Caco-2 (cell line): ENCODE data around the gene AIG1. TPM values are rescaled to one million over a fixed set of nuclear protein-coding genes. Genes with fewer than 3 reads are reported as not detected.

Experiments
- BruUV-seq: library from RNA; stranded (reverse); fragments of 400-500 nt; replicated peaks from 2 replicates; lab custom pipeline; 2021; lab: Mats Ljungman, UMichigan
- CTCF ChIA-PET: fragments of 300-600 bp; sonication (Branson Sonifier 250); formaldehyde crosslinking; loops from one replicate; lab custom pipeline; 2022; ENCODE audit warnings: antibody characterized with exemption; lab: Charles Lee
- POLR2A ChIA-PET: fragments of 300-600 bp; sonication (Branson Sonifier 250); formaldehyde crosslinking; loops from one replicate; lab custom pipeline; 2022; ENCODE audit warnings: antibody characterized with exemption; lab: Charles Lee
- DNase-seq, 2 experiments: peaks; one replicate each; pipeline versions ENCODE4 v3.0.0 to v3.0.0-alpha.2; 2020 to 2022
- H3K27me3 ChIP-seq: replicated peaks from 2 replicates; pipeline ENCODE4 v1.6.0; 2011; ENCODE audit warnings: low read length; ENCODE audit not compliant: control insufficient read depth, insufficient read depth
- H3K36me3 ChIP-seq: 2 replicates; pipeline ENCODE4 v1.5.1; 2011; ENCODE audit warnings: low read length; ENCODE audit not compliant: control insufficient read depth, insufficient read depth
- H3K4me1 ChIP-seq: fragments of 250-450 bp; sonication (Bioruptor Pico); 2 replicates; pipeline ENCODE4 v1.5.1; 2020; ENCODE audit warnings: mild to moderate bottlenecking
- H3K4me3 ChIP-seq: 2 replicates; pipeline ENCODE4 v1.5.1; 2011; ENCODE audit warnings: low read depth, mild to moderate bottlenecking, control low read depth, low read length
- H3K9me3 ChIP-seq: fragments of 250-450 bp; sonication (Bioruptor Pico); 2 replicates; pipeline ENCODE4 v1.5.1; 2020; ENCODE audit warnings: mild to moderate bottlenecking, moderate library complexity
- H3K27ac Mint-ChIP-seq: one replicate; pipeline ENCODE4 v1.8.0; 2022; ENCODE audit warnings: mixed read lengths; ENCODE audit not compliant: unreplicated experiment
- H3K27me3 Mint-ChIP-seq: one replicate; pipeline ENCODE4 v1.8.0; 2022; ENCODE audit warnings: mixed read lengths; ENCODE audit not compliant: insufficient read depth, unreplicated experiment
- H3K36me3 Mint-ChIP-seq: one replicate; pipeline ENCODE4 v1.8.0; 2022; ENCODE audit warnings: mild to moderate bottlenecking, mixed read lengths; ENCODE audit not compliant: insufficient read depth, unreplicated experiment
- H3K4me1 Mint-ChIP-seq: one replicate; pipeline ENCODE4 v1.8.0; 2022; ENCODE audit warnings: low read depth, mixed read lengths; ENCODE audit not compliant: unreplicated experiment
- H3K4me3 Mint-ChIP-seq: one replicate; pipeline ENCODE4 v1.8.0; 2022; ENCODE audit warnings: mild to moderate bottlenecking, moderate library complexity, mixed read lengths; ENCODE audit not compliant: unreplicated experiment
- H3K9me3 Mint-ChIP-seq: one replicate; pipeline ENCODE4 v1.8.0; 2022; ENCODE audit warnings: mixed read lengths; ENCODE audit not compliant: unreplicated experiment
- CTCF ChIP-seq, 2 experiments: fragments of 200-600 bp in 1 of 2; IDR thresholded peaks; 1 replicate in 1 of 2; 2 replicates in 1 of 2; pipeline versions ENCODE4 v1.5.1 to v1.8.0; 2011 to 2022; ENCODE audit warnings: antibody characterized with exemption in 1 of 2, control low read depth in 1 of 2, inconsistent platforms in 1 of 2, low read depth in 1 of 2, low read length in 1 of 2, mild to moderate bottlenecking in 1 of 2, moderate library complexity in 1 of 2; ENCODE audit not compliant: insufficient read depth in 1 of 2, severe bottlenecking in 1 of 2, unreplicated experiment in 1 of 2
- intact Hi-C: fragments of 100-400 bp; cut with micrococcal nuclease; formaldehyde crosslinking; loops from one replicate; pipeline ENCODE4 v1.10.0; 2022; ENCODE audit not compliant: unreplicated experiment
- total RNA-seq: library from RNA; stranded (reverse); gene quantifications from 2 replicates; pipeline ENCODE4 v1.2.3, GENCODE V29; 2022

Gene AIG1
- total RNA-seq, 1 experiment from 2014 or later = 27.6 TPM

- no TSS peak for BruUV-seq
- no peak for TF ChIP-seq CTCF (IDR thresholded peaks at IDR 0.05; ENCODE audit: insufficient read depth in 1 of 2, low read depth in 1 of 2, low read length in 1 of 2, severe bottlenecking in 1 of 2, unreplicated experiment in 1 of 2)
- no peaks in the 10 kb centered on the region for H3K4me1 Mint-ChIP-seq
Observed at GRCh38 chr6:143268439-143268838, 207.8 kb downstream of the AIG1 start.

GRCh38 chr6:143270026-143270425 is 209.3 kb downstream of the AIG1 start:
- Mint-ChIP-seq H3K4me3 (no peak overlapping the region), H3K27ac (no peak overlapping the region), H3K4me1 (no peaks in the 10 kb centered on the region), H3K27me3 (no peaks in the 10 kb centered on the region), H3K36me3 (no peaks in the 10 kb centered on the region), H3K9me3 (no peaks in the 10 kb centered on the region)
- no peak for TF ChIP-seq CTCF (IDR thresholded peaks at IDR 0.05; ENCODE audit: insufficient read depth in 1 of 2, low read depth in 1 of 2, low read length in 1 of 2, severe bottlenecking in 1 of 2, unreplicated experiment in 1 of 2)
- intact Hi-C loops = no loop called here
- ChIA-PET CTCF (no interaction called here), POLR2A (interaction anchor here (0.6 kb wide), 1 partner anchor 46 kb away, joined by 4 read pairs; no protein-coding TSS in a partner anchor)
- H3K9me3 ChIP-seq = no peaks in the 10 kb centered on the region
- DNase-seq = no peak
- no peaks in the 10 kb centered on the region for H3K27me3 ChIP-seq
- no peaks in the 10 kb centered on the region for H3K4me1 ChIP-seq
- no TSS peak for BruUV-seq
- no peaks in the 10 kb centered on the region for H3K36me3 ChIP-seq
- H3K4me3 ChIP-seq = no peak overlapping the region

More at GRCh38 chr6:143268439-143268838, 207.8 kb downstream of the AIG1 start:
- DNase-seq = no peak
- Mint-ChIP-seq H3K27me3 (no peaks in the 10 kb centered on the region), H3K27ac (no peak overlapping the region), H3K36me3 (no peaks in the 10 kb centered on the region), H3K4me3 (no peak overlapping the region), H3K9me3 (no peaks in the 10 kb centered on the region)
- Histone ChIP-seq H3K4me1 (no peaks in the 10 kb centered on the region), H3K9me3 (no peaks in the 10 kb centered on the region), H3K27me3 (no peaks in the 10 kb centered on the region), H3K4me3 (no peak overlapping the region), H3K36me3 (no peaks in the 10 kb centered on the region)
- POLR2A ChIA-PET = no interaction called here
- CTCF ChIA-PET = interaction anchor here (1.3 kb wide), 1 partner anchor 17 kb away, joined by 3 read pairs; no protein-coding TSS in a partner anchor
- intact Hi-C loops = no loop called here

GRCh38 chr6:143271024-143271423 is 210.3 kb downstream of the AIG1 start:
- Histone ChIP-seq H3K36me3 (no peaks in the 10 kb centered on the region), H3K27me3 (no peaks in the 10 kb centered on the region), H3K9me3 (no peaks in the 10 kb centered on the region), H3K4me1 (no peaks in the 10 kb centered on the region), H3K4me3 (no peak overlapping the region)
- TF ChIP-seq CTCF (IDR thresholded peaks at IDR 0.05; ENCODE audit: insufficient read depth in 1 of 2, low read depth in 1 of 2, low read length in 1 of 2, severe bottlenecking in 1 of 2, unreplicated experiment in 1 of 2) = no peak
- intact Hi-C loops = no loop called here
- Mint-ChIP-seq H3K27me3 (no peaks in the 10 kb centered on the region), H3K36me3 (no peaks in the 10 kb centered on the region), H3K4me1 (no peaks in the 10 kb centered on the region), H3K9me3 (no peaks in the 10 kb centered on the region), H3K27ac (no peak overlapping the region), H3K4me3 (no peak overlapping the region)
- BruUV-seq = no TSS peak
- CTCF ChIA-PET = no interaction called here
- no peak for DNase-seq
- POLR2A ChIA-PET = no interaction called here
